Mammary epithelial cell (primary cell): ENCODE data around the gene ELOVL7.

ENCODE experiments used
- CTCF ChIP-seq, 2 donors: IDR thresholded peaks in 1 of 2; conservative IDR thresholded peaks in 1 of 2; 2 replicates each; pipeline ENCODE4 v1.5.1; 2011 to 2012; ENCODE audit warnings: inconsistent platforms in 2 of 2, low read length in 2 of 2, mild to moderate bottlenecking in 2 of 2, control low read depth in 1 of 2, low read depth in 1 of 2; ENCODE audit not compliant: insufficient read depth in 1 of 2; ENCODE audit errors: extremely low read depth in 1 of 2
- EZH2 ChIP-seq: IDR thresholded peaks from 2 replicates; pipeline ENCODE4 v1.6.1; 2012; ENCODE audit warnings: low read length, inconsistent platforms, borderline replicate concordance

- TF ChIP-seq CTCF (conservative IDR thresholded peaks at IDR 0.05 in 1 of 2, IDR thresholded peaks at IDR 0.05 in 1 of 2; ENCODE audit: extremely low read depth in 1 of 2, insufficient read depth in 1 of 2, low read depth in 1 of 2, low read length in 2 of 2), result no peak
- no peak for TF ChIP-seq EZH2
Observed at GRCh38 chr5:60872892-60873291, 28.8 kb upstream of the ELOVL7 start.
